ENCODE results near the gene CPTP.

DNA sequence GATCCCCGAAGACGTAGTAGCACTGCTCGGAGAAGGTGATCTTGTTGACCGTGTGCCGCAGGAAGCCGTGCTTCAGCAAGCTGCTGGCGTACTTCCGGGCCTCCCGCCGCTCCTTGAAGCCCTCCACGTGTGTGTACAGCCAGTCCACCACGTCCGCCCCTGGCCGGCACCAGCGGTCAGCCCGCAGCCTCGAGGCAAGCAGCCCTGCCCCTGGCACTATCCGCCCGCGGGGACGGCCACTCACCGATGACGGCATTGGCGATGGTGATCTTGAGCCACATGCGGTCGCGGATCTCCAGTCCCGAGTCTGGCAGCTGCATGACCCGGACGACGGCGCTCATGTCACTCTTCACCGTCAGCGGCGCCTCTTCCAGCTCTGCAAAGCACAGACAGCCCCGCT lies 13.7 kb downstream of the CPTP start:
- TF ChIP-seq POLR2AphosphoS5 (IDR thresholded peaks at IDR 0.05; ENCODE audit: low read depth, low read length) (no peak), CTCF (IDR thresholded peaks at IDR 0.05) (no peak)
